GM21447 (cell line): ENCODE measurements around the gene PPP3CA.
A peak's percentile ranks its signal among the peaks of the same experiment; 100 is the strongest.
"Not testable (repeated sequence)": the region's sequence is repeated elsewhere in the genome, so short reads cannot be mapped to it uniquely, and the experiment has no call there.

Experiments used
- ATAC-seq: cut with Tn5 transposase; IDR thresholded peaks from one replicate; pipeline ENCODE4 v1.9.1; 2021; ENCODE audit not compliant: unreplicated experiment

Gene PPP3CA

GRCh38 chr4:101020956-101021355, 326.4 kb downstream of the PPP3CA start:
- ATAC-seq: peak; percentile 51

- peak; percentile 62 for ATAC-seq
Observed at GRCh38 chr4:101019941-101020401, 327.4 kb downstream of the PPP3CA start.

GRCh38 chr4:101019313-101019712, 328.0 kb downstream of the PPP3CA start:
- ATAC-seq: no peak

GRCh38 chr4:101018836-101019235, 328.5 kb downstream of the PPP3CA start:
- ATAC-seq: peak; percentile 63

GRCh38 chr4:101014417-101014816, 332.9 kb downstream of the PPP3CA start:
- ATAC-seq: peak; percentile 43

- ATAC-seq: no peak
Observed at GRCh38 chr4:101010987-101011386, 336.3 kb downstream of the PPP3CA start.

- ATAC-seq: peak; percentile 68
Observed at GRCh38 chr4:101009471-101009870, 337.9 kb downstream of the PPP3CA start.

GRCh38 chr4:101008503-101008902, 338.8 kb downstream of the PPP3CA start:
- no peak for ATAC-seq

- no peak for ATAC-seq
Observed at GRCh38 chr4:101005659-101006058, 341.7 kb downstream of the PPP3CA start.

- no peak for ATAC-seq
Observed at GRCh38 chr4:101000496-101000895, 346.8 kb downstream of the PPP3CA start.

GRCh38 chr4:100995671-100996070, 351.7 kb downstream of the PPP3CA start:
- ATAC-seq: no peak

- not testable (repeated sequence) for ATAC-seq
Observed at GRCh38 chr4:100995002-100995401, 352.3 kb downstream of the PPP3CA start.

- not testable (repeated sequence) for ATAC-seq
Observed at GRCh38 chr4:100991332-100992069, 355.8 kb downstream of the PPP3CA start.

- ATAC-seq: no peak
Observed at GRCh38 chr4:100989401-100989800, 357.9 kb downstream of the PPP3CA start.

- no peak for ATAC-seq
Observed at GRCh38 chr4:100988876-100989275, 358.4 kb downstream of the PPP3CA start.

- no peak for ATAC-seq
Observed at GRCh38 chr4:100986360-100986868, 360.9 kb downstream of the PPP3CA start.

- no peak for ATAC-seq
Observed at GRCh38 chr4:100985576-100985975, 361.8 kb downstream of the PPP3CA start.

GRCh38 chr4:100984901-100985300, 362.4 kb downstream of the PPP3CA start:
- no peak for ATAC-seq

GRCh38 chr4:100983426-100983825, 363.9 kb downstream of the PPP3CA start:
- no peak for ATAC-seq

GRCh38 chr4:100982345-100982744, 365.0 kb downstream of the PPP3CA start:
- ATAC-seq: no peak

- ATAC-seq: no peak
Observed at GRCh38 chr4:100981447-100982204, 365.7 kb downstream of the PPP3CA start.

- ATAC-seq: no peak
Observed at GRCh38 chr4:100979736-100980135, 367.6 kb downstream of the PPP3CA start.
